Activated CD4-positive, CD25-positive, alpha-beta regulatory T cell (primary cell): ENCODE data around the gene PRAMEF25.
"Not testable (repeated sequence)": the region's sequence is repeated elsewhere in the genome, so short reads cannot be mapped to it uniquely, and the experiment has no call there.

Source experiments
- DNase-seq, 4 experiments: peaks; one replicate each; lab custom pipeline; 2025; lab: John Stamatoyannopoulos, UW

Gene PRAMEF25

DNA sequence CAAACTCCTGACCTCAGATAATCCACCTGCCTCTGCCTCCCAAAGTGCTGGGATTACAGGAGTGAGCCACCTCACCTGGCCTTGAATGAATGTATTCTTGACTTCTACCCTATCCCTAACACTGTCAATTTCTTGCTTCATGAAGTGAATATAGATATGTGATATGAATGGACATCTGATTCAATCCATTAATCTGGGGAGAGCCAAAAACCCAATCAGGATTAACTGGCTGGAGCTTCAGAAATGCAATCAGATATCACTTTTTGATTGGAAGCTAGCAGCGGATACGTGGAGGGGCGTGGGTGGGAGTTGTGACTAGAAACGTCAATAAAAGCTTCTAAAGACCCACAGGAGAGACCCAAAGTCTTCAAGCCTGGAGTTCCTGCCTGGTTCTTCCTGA lies at the start of gene PRAMEF25:
Gene PRAMEF25, plus strand, starts transcription at position 301 of the 400 bp plus-strand sequence. CDS start 2,920 bp downstream, outside the sequence.
- DNase-seq = not testable (repeated sequence)

DNA sequence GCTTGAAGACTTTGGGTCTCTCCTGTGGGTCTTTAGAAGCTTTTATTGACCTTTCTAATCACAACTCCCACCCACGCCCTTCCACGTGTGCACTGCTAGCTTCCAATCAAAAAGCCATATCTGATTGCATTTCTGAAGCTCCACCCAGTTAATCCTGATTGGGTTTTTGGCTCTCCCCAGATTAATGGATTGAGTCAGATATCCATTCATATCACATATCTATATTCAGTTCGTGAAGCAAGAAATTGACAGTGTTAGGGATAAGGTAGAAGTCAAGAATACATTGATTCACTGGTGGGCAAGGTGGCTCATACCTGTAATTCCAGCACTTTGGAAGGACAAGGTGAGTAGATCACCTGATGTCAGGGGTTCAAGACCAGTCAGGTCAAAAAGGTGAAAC lies 14.1 kb upstream of the PRAMEF25 start, which contains the start of gene PRAMEF27:
Gene PRAMEF27, minus strand, starts transcription at position 101 of the 400 bp plus-strand sequence. CDS start 2,916 bp downstream, outside the sequence.
- DNase-seq = not testable (repeated sequence)

DNA sequence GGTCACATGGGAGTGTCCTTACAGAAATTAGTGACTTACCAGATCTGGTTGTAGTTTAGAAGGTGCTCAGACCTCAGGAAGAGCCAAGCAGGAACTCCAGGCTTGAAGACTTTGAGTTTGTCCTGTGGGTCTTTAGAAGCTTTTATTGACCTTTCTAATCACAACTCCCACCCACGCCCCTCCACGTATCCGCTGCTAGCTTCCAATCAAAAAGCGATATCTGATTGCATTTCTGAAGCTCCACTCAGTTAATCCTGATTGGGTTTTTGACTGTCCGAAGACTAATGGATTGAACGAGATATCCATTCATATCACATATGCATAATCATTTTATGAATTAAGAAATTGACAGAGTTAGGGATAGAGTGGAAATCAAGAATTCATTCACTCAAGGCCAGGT lies 46.2 kb downstream of the PRAMEF25 start, which contains the start of gene HNRNPCL2:
Gene HNRNPCL2, minus strand, starts transcription at position 101 of the 400 bp plus-strand sequence. CDS start 454 bp downstream, outside the sequence.
- not testable (repeated sequence) for DNase-seq
